Skin of body (tissue), 2 donors: ENCODE data around the gene ATRX. TPM values are rescaled to one million over a fixed set of nuclear protein-coding genes. Genes with fewer than 3 reads are reported as not detected.
"Not testable (repeated sequence)": the region's sequence is repeated elsewhere in the genome, so short reads cannot be mapped to it uniquely, and the experiment has no call there.

Experiments
- DNase-seq: peaks from one replicate; lab custom pipeline; 2025; lab: John Stamatoyannopoulos, UW
- total RNA-seq: library from RNA; depleted of rRNA; stranded (reverse); fragments of >200 nt; gene quantifications from one replicate; pipeline ENCODE4 v1.2.3, GENCODE V29; 2014

Gene ATRX
- total RNA-seq, result 132 TPM

GRCh38 chrX:77785486-77786364 is at the start of gene ATRX:
Gene ATRX (minus strand): TSS chrX:77786216. CDS start chrX:77786001, 215 bp downstream.
- DNase-seq, result peak; percentile 67

GRCh38 chrX:77831544-77831943 is 45.5 kb upstream of the ATRX start:
- DNase-seq, result not testable (repeated sequence)

GRCh38 chrX:77821989-77822388 is 36.0 kb upstream of the ATRX start:
- DNase-seq, result not testable (repeated sequence)

- peak; percentile 0 for DNase-seq
Measured at GRCh38 chrX:77820091-77820727, 34.2 kb upstream of the ATRX start.

GRCh38 chrX:77814210-77814609 is 28.2 kb upstream of the ATRX start:
- no peak for DNase-seq

- DNase-seq, result no peak
Measured at GRCh38 chrX:77802201-77802600, 16.2 kb upstream of the ATRX start.

- no peak for DNase-seq
Measured at GRCh38 chrX:77795124-77795523, 9.1 kb upstream of the ATRX start.

GRCh38 chrX:77793946-77794345 is 7.9 kb upstream of the ATRX start:
- DNase-seq, result no peak

- DNase-seq, result no peak
Measured at GRCh38 chrX:77788050-77788449, 2.0 kb upstream of the ATRX start.

- DNase-seq, result no peak
Measured at GRCh38 chrX:77786365-77786680, 307 bp upstream of the ATRX start.

GRCh38 chrX:77779695-77780094 is 6.3 kb downstream of the ATRX start:
- no peak for DNase-seq

- no peak for DNase-seq
Measured at GRCh38 chrX:77776659-77777058, 9.4 kb downstream of the ATRX start.

- no peak for DNase-seq
Measured at GRCh38 chrX:77771601-77772000, 14.4 kb downstream of the ATRX start.

GRCh38 chrX:77768787-77769186 is 17.2 kb downstream of the ATRX start:
- DNase-seq, result no peak

- not testable (repeated sequence) for DNase-seq
Measured at GRCh38 chrX:77766212-77766611, 19.8 kb downstream of the ATRX start.

GRCh38 chrX:77755561-77755960 is 30.5 kb downstream of the ATRX start:
- no peak for DNase-seq

- DNase-seq, result not testable (repeated sequence)
Measured at GRCh38 chrX:77753942-77754341, 32.1 kb downstream of the ATRX start.

- no peak for DNase-seq
Measured at GRCh38 chrX:77749695-77750094, 36.3 kb downstream of the ATRX start.

- no peak for DNase-seq
Measured at GRCh38 chrX:77743720-77744119, 42.3 kb downstream of the ATRX start.

- no peak for DNase-seq
Measured at GRCh38 chrX:77742788-77743476, 43.1 kb downstream of the ATRX start.

- no peak for DNase-seq
Measured at GRCh38 chrX:77740376-77740905, 45.6 kb downstream of the ATRX start.

- DNase-seq, result no peak
Measured at GRCh38 chrX:77733342-77733741, 52.7 kb downstream of the ATRX start.
